NCI-H1092 treated with DMSO at 0.1 percent for 48 hours (cell line): Measurements from ENCODE around the gene ARL4A.
A peak's percentile ranks its signal among the peaks of the same experiment; 100 is the strongest.

Source experiments
- DNase-seq: peaks from one replicate; lab custom pipeline; 2025; lab: John Stamatoyannopoulos, UW

The ARL4A gene

GRCh38 chr7:12726908-12727307 lies 39.5 kb downstream of the ARL4A start:
- no peak for DNase-seq

GRCh38 chr7:12727455-12728191 lies 40.2 kb downstream of the ARL4A start:
- DNase-seq = no peak

- peak; percentile 20 for DNase-seq
Measured at GRCh38 chr7:12728192-12728538, 40.7 kb downstream of the ARL4A start.

GRCh38 chr7:12729112-12729511 lies 41.7 kb downstream of the ARL4A start:
- DNase-seq = peak; percentile 97

GRCh38 chr7:12730523-12730922 lies 43.1 kb downstream of the ARL4A start:
- no peak for DNase-seq

- no peak for DNase-seq
Measured at GRCh38 chr7:12731214-12731656, 43.8 kb downstream of the ARL4A start.

- DNase-seq = no peak
Measured at GRCh38 chr7:12731775-12732174, 44.3 kb downstream of the ARL4A start.

- no peak for DNase-seq
Measured at GRCh38 chr7:12732428-12732827, 45.0 kb downstream of the ARL4A start.

- DNase-seq = no peak
Measured at GRCh38 chr7:12735923-12736322, 48.5 kb downstream of the ARL4A start.

- DNase-seq = no peak
Measured at GRCh38 chr7:12737373-12737772, 49.9 kb downstream of the ARL4A start.

DNA sequence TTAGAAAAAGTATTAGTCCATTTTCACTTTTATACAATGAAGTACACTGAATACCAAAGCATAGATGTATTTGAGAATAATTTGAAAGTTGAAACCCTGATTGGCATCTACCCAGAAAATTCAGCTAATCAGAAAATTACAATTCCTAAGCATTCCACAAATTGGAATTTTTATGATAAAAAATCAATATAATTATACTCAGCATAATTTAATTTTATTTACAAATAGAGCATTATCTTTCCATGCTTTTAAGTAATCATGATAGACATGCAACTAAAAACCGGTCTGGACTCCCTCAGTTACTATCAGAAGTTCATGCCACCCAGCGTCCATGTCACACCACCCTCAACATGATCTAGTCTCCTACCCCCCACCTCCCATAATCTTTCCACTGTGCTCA lies 50.4 kb downstream of the ARL4A start:
- no peak for DNase-seq

DNA sequence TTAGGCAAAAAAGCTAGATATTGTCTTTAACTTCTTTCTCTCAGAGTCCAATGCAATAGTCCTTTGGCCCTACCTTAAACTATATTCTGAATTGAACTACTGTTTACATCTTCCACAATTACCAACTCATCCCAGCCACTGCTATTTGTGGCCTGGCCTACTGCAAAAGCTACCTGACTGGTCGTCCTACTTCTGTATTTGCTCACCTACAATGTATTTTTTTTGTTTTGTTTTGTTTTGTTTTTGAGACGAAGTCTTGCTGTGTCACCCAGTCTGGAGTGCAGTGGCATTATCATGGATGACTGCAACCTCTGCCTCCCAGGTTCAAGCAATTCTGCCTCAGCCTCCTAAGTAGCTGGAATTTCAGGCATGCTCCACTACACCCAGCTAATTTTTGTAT lies 51.2 kb downstream of the ARL4A start:
- DNase-seq = no peak
